WERI-Rb-1 (cell line): ENCODE results near the gene UBE2U.

Source experiments
- DNase-seq: peaks from one replicate; pipeline ENCODE4 v3.0.0-alpha.2; 2020
- H3K27ac ChIP-seq: fragments of 250-450 bp; sonication (Bioruptor Pico); 2 replicates; pipeline ENCODE4 v1.5.1; 2020; ENCODE audit warnings: mild to moderate bottlenecking, moderate library complexity
- H3K27me3 ChIP-seq: fragments of 250-450 bp; sonication (Bioruptor Pico); 2 replicates; pipeline ENCODE4 v1.5.1; 2021; ENCODE audit warnings: mild to moderate bottlenecking, low read depth, moderate library complexity; ENCODE audit not compliant: insufficient read depth, severe bottlenecking
- H3K36me3 ChIP-seq: fragments of 250-450 bp; sonication (Bioruptor Pico); 2 replicates; pipeline ENCODE4 v1.5.1; 2020; ENCODE audit warnings: mild to moderate bottlenecking, moderate library complexity
- H3K4me3 ChIP-seq: 2 replicates; pipeline ENCODE4 v1.5.1; 2011; ENCODE audit warnings: low read depth, mild to moderate bottlenecking, control low read depth, low read length
- H3K9me3 ChIP-seq: fragments of 250-450 bp; sonication (Bioruptor Pico); 2 replicates; pipeline ENCODE4 v1.5.1; 2021; ENCODE audit warnings: mild to moderate bottlenecking, moderate library complexity; ENCODE audit not compliant: severe bottlenecking
- TF ChIP-seq, protein P1 (sequence below): IDR thresholded peaks from 2 replicates; pipeline ENCODE4 v1.5.1; 2011; ENCODE audit warnings: low read depth, mild to moderate bottlenecking, control low read depth, inconsistent platforms, low read length

UBE2U gene

DNA sequence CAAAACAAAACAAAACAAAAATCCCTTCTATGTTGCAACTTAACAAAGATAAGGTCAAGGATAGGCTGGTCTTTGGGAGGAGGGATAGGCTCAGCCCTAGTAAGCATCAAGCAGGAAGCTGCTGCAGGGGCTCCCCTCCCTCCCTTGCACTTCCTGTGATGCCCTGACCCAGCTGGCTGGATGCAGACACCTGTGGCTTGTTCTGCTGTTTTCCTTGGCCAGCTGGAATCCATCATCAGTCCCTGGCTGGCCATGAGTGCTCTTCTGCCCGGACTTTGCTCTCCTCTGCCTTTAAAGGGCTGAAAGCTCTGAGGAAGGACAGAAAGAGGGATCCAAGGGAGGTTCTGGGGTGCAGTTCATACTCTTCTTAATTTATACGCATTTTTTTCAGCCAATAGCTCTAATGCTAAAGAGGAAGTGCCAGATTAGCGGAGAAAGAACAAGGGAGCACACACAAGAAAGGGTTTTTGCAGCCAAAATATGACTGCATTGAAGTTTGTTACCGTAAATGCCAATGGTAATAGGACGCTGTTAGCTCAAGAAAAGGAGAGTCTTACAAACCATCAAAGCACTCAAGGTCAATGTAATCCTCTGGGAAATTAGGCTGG is 19.9 kb upstream of the UBE2U start:
- no peak for DNase-seq
- H3K4me3 ChIP-seq: no peak overlapping the region
- H3K9me3 ChIP-seq: no peaks in the 10 kb centered on the region
- H3K27ac ChIP-seq: no peak overlapping the region
- TF ChIP-seq, protein P1, sequence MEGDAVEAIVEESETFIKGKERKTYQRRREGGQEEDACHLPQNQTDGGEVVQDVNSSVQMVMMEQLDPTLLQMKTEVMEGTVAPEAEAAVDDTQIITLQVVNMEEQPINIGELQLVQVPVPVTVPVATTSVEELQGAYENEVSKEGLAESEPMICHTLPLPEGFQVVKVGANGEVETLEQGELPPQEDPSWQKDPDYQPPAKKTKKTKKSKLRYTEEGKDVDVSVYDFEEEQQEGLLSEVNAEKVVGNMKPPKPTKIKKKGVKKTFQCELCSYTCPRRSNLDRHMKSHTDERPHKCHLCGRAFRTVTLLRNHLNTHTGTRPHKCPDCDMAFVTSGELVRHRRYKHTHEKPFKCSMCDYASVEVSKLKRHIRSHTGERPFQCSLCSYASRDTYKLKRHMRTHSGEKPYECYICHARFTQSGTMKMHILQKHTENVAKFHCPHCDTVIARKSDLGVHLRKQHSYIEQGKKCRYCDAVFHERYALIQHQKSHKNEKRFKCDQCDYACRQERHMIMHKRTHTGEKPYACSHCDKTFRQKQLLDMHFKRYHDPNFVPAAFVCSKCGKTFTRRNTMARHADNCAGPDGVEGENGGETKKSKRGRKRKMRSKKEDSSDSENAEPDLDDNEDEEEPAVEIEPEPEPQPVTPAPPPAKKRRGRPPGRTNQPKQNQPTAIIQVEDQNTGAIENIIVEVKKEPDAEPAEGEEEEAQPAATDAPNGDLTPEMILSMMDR: no peak
- no peaks in the 10 kb centered on the region for H3K36me3 ChIP-seq
- no peaks in the 10 kb centered on the region for H3K27me3 ChIP-seq

DNA sequence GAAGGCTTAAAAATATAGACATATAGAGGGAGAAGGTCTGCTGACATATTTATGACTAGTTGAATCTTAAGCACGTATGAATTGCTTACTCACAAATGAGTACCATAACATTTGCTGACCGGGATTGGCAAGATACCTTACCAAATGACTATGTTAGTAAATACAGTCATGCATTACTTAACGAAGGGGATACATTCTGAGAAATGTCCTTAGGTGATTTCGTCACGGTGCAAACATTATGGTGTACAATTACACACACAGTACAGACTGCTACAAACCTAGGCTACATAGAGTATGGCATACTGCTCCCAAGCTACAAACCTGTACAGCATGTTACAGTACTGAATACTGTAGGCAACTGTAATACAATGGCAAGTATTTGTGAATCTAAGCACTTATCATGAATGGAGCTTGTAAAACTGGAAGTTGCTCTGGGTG is 19.4 kb upstream of the UBE2U start:
- Histone ChIP-seq H3K27ac (no peak overlapping the region), H3K27me3 (no peaks in the 10 kb centered on the region), H3K9me3 (no peaks in the 10 kb centered on the region), H3K36me3 (no peaks in the 10 kb centered on the region), H3K4me3 (no peak overlapping the region)
- TF ChIP-seq, protein P1: no peak
- DNase-seq: no peak

DNA sequence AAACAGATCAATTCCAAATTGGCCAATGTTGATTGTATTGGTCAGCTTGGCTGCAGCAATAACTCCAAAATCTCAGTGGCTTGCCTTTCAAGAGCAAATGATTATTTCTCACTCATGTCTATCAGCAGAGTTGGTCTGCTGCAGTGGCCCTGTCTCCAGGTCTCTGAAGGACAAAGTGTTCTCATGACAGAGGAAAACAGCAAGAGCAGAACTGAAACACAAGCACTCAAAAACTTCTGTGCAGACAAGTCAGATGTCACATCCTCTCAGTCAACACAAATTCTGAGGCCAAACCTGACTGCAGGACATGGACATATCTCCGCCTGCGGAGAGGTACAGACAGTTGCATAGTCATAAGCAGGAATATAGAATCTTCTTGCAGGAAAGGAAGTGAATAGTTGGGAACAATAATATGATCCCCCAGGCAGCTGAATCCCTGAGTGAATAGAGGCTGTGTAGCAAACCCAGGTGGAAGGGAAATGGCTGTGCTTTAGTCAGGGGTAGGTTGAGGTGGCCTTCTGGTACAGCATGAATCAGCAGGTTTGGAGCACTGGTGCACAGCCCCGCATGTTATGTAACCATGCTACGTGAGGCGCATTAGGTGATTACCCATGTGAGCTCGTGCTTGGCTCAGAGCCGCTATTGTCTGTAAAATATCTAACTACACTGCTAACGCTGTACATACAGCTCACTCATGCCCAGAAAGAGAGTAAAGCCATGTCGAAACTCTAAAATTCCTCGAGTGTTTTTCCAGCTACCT is 17.1 kb upstream of the UBE2U start:
- TF ChIP-seq, protein P1: no peak
- no peak for DNase-seq

DNA sequence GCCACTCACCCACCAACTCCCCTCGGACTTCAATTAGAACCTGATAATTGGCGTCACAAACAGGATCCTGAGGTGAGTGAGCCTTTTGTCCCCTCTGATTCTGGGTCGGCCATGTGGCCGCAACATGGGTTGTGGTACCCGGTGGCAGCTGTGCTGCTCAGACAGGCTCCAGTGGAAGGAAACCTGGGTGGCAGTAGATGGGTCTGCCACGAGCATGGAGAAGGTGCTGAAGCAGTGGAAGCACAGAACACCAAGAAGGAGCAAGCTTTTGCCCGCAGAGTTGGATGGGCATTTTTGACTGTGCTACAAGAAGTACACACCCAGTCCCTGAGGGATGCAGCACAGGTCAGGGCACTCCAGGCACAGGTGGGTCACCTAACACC is 16.5 kb upstream of the UBE2U start:
- DNase-seq: no peak
- Histone ChIP-seq H3K36me3 (no peaks in the 10 kb centered on the region), H3K9me3 (no peaks in the 10 kb centered on the region), H3K27me3 (no peaks in the 10 kb centered on the region), H3K4me3 (no peak overlapping the region), H3K27ac (no peak overlapping the region)
- TF ChIP-seq, protein P1: no peak

More for the DNA sequence above, 17.1 kb upstream of the UBE2U start:
- H3K27me3 ChIP-seq: no peaks in the 10 kb centered on the region
- H3K36me3 ChIP-seq: no peaks in the 10 kb centered on the region
- no peaks in the 10 kb centered on the region for H3K9me3 ChIP-seq
- no peak overlapping the region for H3K4me3 ChIP-seq
- no peak overlapping the region for H3K27ac ChIP-seq

DNA sequence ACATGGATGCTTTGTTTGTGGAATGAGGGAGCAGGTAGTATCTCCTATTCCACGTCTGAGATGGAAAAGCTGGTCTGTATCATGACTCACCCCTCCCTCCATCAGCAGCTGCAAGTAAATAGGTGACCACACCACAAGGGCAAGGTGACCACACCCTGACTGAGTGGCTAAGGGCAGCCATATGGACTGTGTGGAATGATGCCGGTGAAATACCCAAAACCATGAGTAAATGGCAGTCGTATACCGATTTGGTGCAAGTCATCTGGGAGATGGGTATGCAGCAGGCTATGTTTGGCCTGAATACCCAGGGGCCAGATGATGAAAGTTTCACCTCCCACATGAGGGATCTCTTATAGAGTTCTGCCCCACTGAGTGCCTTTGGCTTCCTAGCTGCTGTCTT is 15.8 kb upstream of the UBE2U start:
- Histone ChIP-seq H3K9me3 (no peaks in the 10 kb centered on the region), H3K27ac (no peak overlapping the region), H3K4me3 (no peak overlapping the region), H3K36me3 (no peaks in the 10 kb centered on the region), H3K27me3 (no peaks in the 10 kb centered on the region)
- TF ChIP-seq, protein P1: no peak
- DNase-seq: no peak
